K562 (cell line): ENCODE data around the gene TMA7B. TPM values are rescaled to one million over a fixed set of nuclear protein-coding genes. Genes with fewer than 3 reads are reported as not detected.

Experiments used
- CTBP1 ChIP-seq: fragments of 450-650 bp; IDR thresholded peaks from 2 replicates; pipeline ENCODE4 v1.6.1; 2016; ENCODE audit warnings: borderline replicate concordance
- ELK1 ChIP-seq: sonication (generic); formaldehyde crosslinking; IDR thresholded peaks from 2 replicates; pipeline ENCODE4 v1.8.1; 2022; ENCODE audit warnings: missing genetic modification reagents
- HEY1 ChIP-seq: fragments of 250-450 bp; sonication (Bioruptor Pico); IDR thresholded peaks from 2 replicates; pipeline ENCODE4 v1.5.0; 2020; ENCODE audit warnings: mild to moderate bottlenecking, moderate library complexity, borderline replicate concordance
- KAT8 ChIP-seq: fragments of 450-650 bp; IDR thresholded peaks from 2 replicates; pipeline ENCODE4 v1.6.1; 2016; ENCODE audit warnings: low read depth, mild to moderate bottlenecking
- SAFB ChIP-seq: fragments of 200-400 bp; formaldehyde crosslinking; IDR thresholded peaks from 2 replicates; pipeline ENCODE4 v1.6.1; 2017; ENCODE audit warnings: low read depth, low read length, borderline replicate concordance
- TOE1 ChIP-seq, 2 experiments: fragments of 450-650 bp in 1 of 2; sonication (generic) in 1 of 2; formaldehyde crosslinking in 1 of 2; IDR thresholded peaks; 2 replicates each; pipeline versions ENCODE4 v1.7.1 to v1.8.0; 2016 to 2022; ENCODE audit warnings: borderline replicate concordance in 2 of 2, mild to moderate bottlenecking in 2 of 2, antibody characterized with exemption in 1 of 2, inconsistent platforms in 1 of 2, low read depth in 1 of 2, missing genetic modification reagents in 1 of 2, moderate library complexity in 1 of 2
- XRCC4 ChIP-seq: IDR thresholded peaks from one replicate; pipeline ENCODE4 v1.6.1; 2011; ENCODE audit not compliant: insufficient read depth, insufficient read length; ENCODE audit errors: extremely low read depth
- ZNF175 ChIP-seq: fragments of 200-800 bp; sonication (Bioruptor generic); IDR thresholded peaks from 2 replicates; pipeline ENCODE4 v1.6.1; 2016; ENCODE audit warnings: low read depth, mild to moderate bottlenecking, missing genetic modification characterization, missing compliant biosample characterization
- ZNF197 ChIP-seq: fragments of 200-800 bp; sonication (Bioruptor generic); IDR thresholded peaks from 2 replicates; pipeline ENCODE4 v1.6.1; 2016; ENCODE audit warnings: low read depth, missing genetic modification characterization, missing compliant biosample characterization
- ZNF212 ChIP-seq: fragments of 450-650 bp; formaldehyde crosslinking; IDR thresholded peaks from 2 replicates; pipeline ENCODE4 v1.4.0; 2020; ENCODE audit warnings: mild to moderate bottlenecking
- ZNF274 ChIP-seq: IDR thresholded peaks from 2 replicates; pipeline ENCODE4 v1.6.1; 2011; ENCODE audit warnings: low read depth, mild to moderate bottlenecking, low read length, moderate library complexity, borderline replicate concordance
- ZNF512 ChIP-seq: IDR thresholded peaks from 2 replicates; pipeline ENCODE4 v1.6.1; 2016; ENCODE audit warnings: missing genetic modification characterization, missing compliant biosample characterization
- polyA plus RNA-seq, 8 experiments: library from polyadenylated mRNA; depleted of rRNA in 4 of 8; stranded (reverse) in 5 of 8; unstranded in 3 of 8; fragments of >200 nt; fragmentation: Nextera tagmentation in 2 of 8; fragmentation: Illumina TruSeq in 1 of 8; extraction: Ambion mirVana in 2 of 8; extraction: Trizol in 1 of 8; gene quantifications; 2 replicates each; pipeline versions ENCODE4 v1.2.1 to v1.2.3, GENCODE V29; 2011 to 2014; ENCODE audit warnings: inconsistent platforms in 1 of 8, missing spikeins in 1 of 8
- total RNA-seq, 7 experiments: library from RNA; depleted of rRNA in 6 of 7; stranded (reverse); fragments of >200 nt in 6 of 7; fragmentation: Illumina TruSeq in 2 of 7; extraction: Trizol in 2 of 7; gene quantifications; 2 replicates each; pipeline versions ENCODE4 v1.2.1 to v1.2.3, GENCODE V29; 2011 to 2021; ENCODE audit warnings: low replicate concordance in 1 of 7
- TF ChIP-seq, protein P1 (sequence below): fragments of 450-650 bp; IDR thresholded peaks from 2 replicates; pipeline ENCODE4 v1.7.0; 2016; ENCODE audit warnings: borderline replicate concordance
- TF ChIP-seq, protein P2 (sequence below): fragments of 250-450 bp; sonication (Bioruptor Pico); IDR thresholded peaks from 2 replicates; pipeline ENCODE4 v1.8.0; 2021; ENCODE audit warnings: moderate library complexity, mild to moderate bottlenecking, inconsistent platforms
- TF ChIP-seq, protein P3 (sequence below): fragments of 250-450 bp; sonication (Bioruptor Pico); IDR thresholded peaks from 2 replicates; pipeline ENCODE4 v1.5.0; 2021; ENCODE audit warnings: mild to moderate bottlenecking, borderline replicate concordance
- TF ChIP-seq, protein P4 (sequence below): fragments of 250-450 bp; sonication (Bioruptor Pico); IDR thresholded peaks from 2 replicates; pipeline ENCODE4 v1.8.0; 2022; ENCODE audit warnings: inconsistent platforms

Gene TMA7B
- total and polyA plus RNA-seq, 9 of the 15 experiments (the other 6 are each of a cell fraction or from before 2014, with no cell fraction given): 5.6 to 14.2 (median 11.8) TPM

- TF ChIP-seq, protein P1, sequence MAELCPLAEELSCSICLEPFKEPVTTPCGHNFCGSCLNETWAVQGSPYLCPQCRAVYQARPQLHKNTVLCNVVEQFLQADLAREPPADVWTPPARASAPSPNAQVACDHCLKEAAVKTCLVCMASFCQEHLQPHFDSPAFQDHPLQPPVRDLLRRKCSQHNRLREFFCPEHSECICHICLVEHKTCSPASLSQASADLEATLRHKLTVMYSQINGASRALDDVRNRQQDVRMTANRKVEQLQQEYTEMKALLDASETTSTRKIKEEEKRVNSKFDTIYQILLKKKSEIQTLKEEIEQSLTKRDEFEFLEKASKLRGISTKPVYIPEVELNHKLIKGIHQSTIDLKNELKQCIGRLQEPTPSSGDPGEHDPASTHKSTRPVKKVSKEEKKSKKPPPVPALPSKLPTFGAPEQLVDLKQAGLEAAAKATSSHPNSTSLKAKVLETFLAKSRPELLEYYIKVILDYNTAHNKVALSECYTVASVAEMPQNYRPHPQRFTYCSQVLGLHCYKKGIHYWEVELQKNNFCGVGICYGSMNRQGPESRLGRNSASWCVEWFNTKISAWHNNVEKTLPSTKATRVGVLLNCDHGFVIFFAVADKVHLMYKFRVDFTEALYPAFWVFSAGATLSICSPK: no peak
- no peak for TF ChIP-seq XRCC4
- TF ChIP-seq ZNF274: no peak
- no peak for TF ChIP-seq HEY1
- peak; percentile 41; the same call in 1 of the 2 replicates for TF ChIP-seq ZNF175 (CRISPR knock-in tag)
- no peak for TF ChIP-seq KAT8
- TF ChIP-seq ZNF512: no peak
- TF ChIP-seq ZNF212 (CRISPR knock-in tag): no peak
- peak; percentile 31; the same call in 1 of the 2 replicates for TF ChIP-seq TOE1 (IDR thresholded peaks at IDR 0.05; ENCODE audit: borderline replicate concordance)
- TF ChIP-seq TOE1 (CRISPR knock-in tag; IDR thresholded peaks at IDR 0.05; ENCODE audit: borderline replicate concordance, low read depth): no peak
- peak; percentile 95 for TF ChIP-seq CTBP1
- TF ChIP-seq, protein P2, sequence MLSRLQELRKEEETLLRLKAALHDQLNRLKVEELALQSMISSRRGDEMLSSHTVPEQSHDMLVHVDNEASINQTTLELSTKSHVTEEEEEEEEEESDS (CRISPR knock-in tag): no peak
- no peak for TF ChIP-seq ZNF197 (CRISPR knock-in tag)
- no peak for TF ChIP-seq ELK1 (CRISPR knock-in tag)
- TF ChIP-seq, protein P3, sequence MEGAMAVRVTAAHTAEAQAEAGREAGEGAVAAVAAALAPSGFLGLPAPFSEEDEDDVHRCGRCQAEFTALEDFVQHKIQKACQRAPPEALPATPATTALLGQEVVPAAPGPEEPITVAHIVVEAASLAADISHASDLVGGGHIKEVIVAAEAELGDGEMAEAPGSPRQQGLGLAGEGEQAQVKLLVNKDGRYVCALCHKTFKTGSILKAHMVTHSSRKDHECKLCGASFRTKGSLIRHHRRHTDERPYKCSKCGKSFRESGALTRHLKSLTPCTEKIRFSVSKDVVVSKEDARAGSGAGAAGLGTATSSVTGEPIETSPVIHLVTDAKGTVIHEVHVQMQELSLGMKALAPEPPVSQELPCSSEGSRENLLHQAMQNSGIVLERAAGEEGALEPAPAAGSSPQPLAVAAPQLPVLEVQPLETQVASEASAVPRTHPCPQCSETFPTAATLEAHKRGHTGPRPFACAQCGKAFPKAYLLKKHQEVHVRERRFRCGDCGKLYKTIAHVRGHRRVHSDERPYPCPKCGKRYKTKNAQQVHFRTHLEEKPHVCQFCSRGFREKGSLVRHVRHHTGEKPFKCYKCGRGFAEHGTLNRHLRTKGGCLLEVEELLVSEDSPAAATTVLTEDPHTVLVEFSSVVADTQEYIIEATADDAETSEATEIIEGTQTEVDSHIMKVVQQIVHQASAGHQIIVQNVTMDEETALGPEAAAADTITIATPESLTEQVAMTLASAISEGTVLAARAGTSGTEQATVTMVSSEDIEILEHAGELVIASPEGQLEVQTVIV (CRISPR knock-in tag): no peak
- TF ChIP-seq SAFB: no peak
- TF ChIP-seq, protein P4, sequence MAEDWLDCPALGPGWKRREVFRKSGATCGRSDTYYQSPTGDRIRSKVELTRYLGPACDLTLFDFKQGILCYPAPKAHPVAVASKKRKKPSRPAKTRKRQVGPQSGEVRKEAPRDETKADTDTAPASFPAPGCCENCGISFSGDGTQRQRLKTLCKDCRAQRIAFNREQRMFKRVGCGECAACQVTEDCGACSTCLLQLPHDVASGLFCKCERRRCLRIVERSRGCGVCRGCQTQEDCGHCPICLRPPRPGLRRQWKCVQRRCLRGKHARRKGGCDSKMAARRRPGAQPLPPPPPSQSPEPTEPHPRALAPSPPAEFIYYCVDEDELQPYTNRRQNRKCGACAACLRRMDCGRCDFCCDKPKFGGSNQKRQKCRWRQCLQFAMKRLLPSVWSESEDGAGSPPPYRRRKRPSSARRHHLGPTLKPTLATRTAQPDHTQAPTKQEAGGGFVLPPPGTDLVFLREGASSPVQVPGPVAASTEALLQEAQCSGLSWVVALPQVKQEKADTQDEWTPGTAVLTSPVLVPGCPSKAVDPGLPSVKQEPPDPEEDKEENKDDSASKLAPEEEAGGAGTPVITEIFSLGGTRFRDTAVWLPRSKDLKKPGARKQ (CRISPR knock-in tag): no peak
Observed at GRCh38 chr22:39920134-39920743, 40.0 kb upstream of the TMA7B start (continued).
